Mucosa of descending colon (tissue), 3 donors: ENCODE measurements around the gene PAFAH1B2. TPM values are rescaled to one million over a fixed set of nuclear protein-coding genes. Genes with fewer than 3 reads are reported as not detected.
"Not testable (repeated sequence)": the region's sequence is repeated elsewhere in the genome, so short reads cannot be mapped to it uniquely, and the experiment has no call there.

Experiments used
- ATAC-seq: fragments of 200-7000 bp; cut with Tn5 transposase; one replicate; pipeline ENCODE4 v1.9.1; 2020; ENCODE audit warnings: mild to moderate bottlenecking, moderate library complexity
- DNase-seq, 3 donors: peaks; one replicate each; pipeline ENCODE4 v3.0.0-alpha.2; 2020
- H3K36me3 ChIP-seq: fragments of 200-600 bp; one replicate; pipeline ENCODE4 v1.8.0; 2021; ENCODE audit warnings: low read depth, mild to moderate bottlenecking
- H3K4me1 ChIP-seq: fragments of 200-600 bp; one replicate; pipeline ENCODE4 v1.8.0; 2021; ENCODE audit warnings: low read depth, mild to moderate bottlenecking
- H3K4me3 ChIP-seq: fragments of 200-600 bp; one replicate; pipeline ENCODE4 v1.8.0; 2021; ENCODE audit warnings: mild to moderate bottlenecking
- H3K9me3 ChIP-seq: fragments of 200-600 bp; one replicate; pipeline ENCODE4 v1.8.0; 2021; ENCODE audit warnings: mild to moderate bottlenecking
- intact Hi-C, 2 donors: fragments of 100-400 bp; cut with DNase I in 1 of 2; cut with micrococcal nuclease in 1 of 2; formaldehyde crosslinking; loops; one replicate each; pipeline versions ENCODE4 v1.11.0 to v1.11.1; 2022; cut with DNase I, micrococcal nuclease
- total RNA-seq, 3 donors: library from RNA; stranded (reverse); fragmentation: NEBNext Ultra II Directional in 2 of 3; extraction: Animal tissue kit (Norgen Biotek cat#: 25700) in 2 of 3; gene quantifications; one replicate each; pipeline versions ENCODE4 v1.2.1 to v1.2.4, GENCODE V29; 2021 to 2023
- TF ChIP-seq, protein P1 (sequence below): fragments of 200-600 bp; IDR thresholded peaks from one replicate; pipeline ENCODE4 v1.8.0; 2022; ENCODE audit warnings: antibody characterized with exemption, mild to moderate bottlenecking
- donor health status: DM: no; HTN: no; CAD: no; lungs with moderate emphysema.
- donor health status: DM: no; HTN: no; CAD: no.
- donor health status: DM: no; HTN: yes; CAD: no.

The PAFAH1B2 gene
- total RNA-seq, 3 donors from 2014 or later, result 67.9 to 72.7 (median 71.9) TPM

DNA sequence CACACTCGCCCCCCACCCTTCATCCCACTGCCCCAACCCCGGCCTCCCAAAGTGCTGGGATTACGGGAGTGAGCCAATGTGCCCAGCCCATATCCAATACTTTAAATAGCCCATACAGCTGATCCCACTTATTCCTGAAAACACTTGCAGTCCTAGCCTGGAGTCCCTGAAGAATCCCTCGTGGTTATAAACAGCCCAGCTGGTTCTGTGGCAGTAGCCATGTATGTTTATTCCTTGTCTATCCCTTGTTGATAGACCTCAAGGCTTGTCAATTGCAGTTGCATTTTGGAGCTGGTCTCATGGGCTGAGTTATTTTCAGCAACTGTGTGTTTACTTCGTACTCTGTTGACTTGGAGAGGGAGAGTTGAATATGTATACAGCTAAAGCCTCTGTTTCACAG is 21.5 kb upstream of the PAFAH1B2 start:
- Histone ChIP-seq H3K4me3 (no peak overlapping the region), H3K36me3 (no peaks in the 10 kb centered on the region), H3K9me3 (no peaks in the 10 kb centered on the region), H3K4me1 (no peaks in the 10 kb centered on the region)
- DNase-seq (no peak), ATAC-seq (no peak)
- intact Hi-C loops, result no loop called here
- TF ChIP-seq, protein P1, sequence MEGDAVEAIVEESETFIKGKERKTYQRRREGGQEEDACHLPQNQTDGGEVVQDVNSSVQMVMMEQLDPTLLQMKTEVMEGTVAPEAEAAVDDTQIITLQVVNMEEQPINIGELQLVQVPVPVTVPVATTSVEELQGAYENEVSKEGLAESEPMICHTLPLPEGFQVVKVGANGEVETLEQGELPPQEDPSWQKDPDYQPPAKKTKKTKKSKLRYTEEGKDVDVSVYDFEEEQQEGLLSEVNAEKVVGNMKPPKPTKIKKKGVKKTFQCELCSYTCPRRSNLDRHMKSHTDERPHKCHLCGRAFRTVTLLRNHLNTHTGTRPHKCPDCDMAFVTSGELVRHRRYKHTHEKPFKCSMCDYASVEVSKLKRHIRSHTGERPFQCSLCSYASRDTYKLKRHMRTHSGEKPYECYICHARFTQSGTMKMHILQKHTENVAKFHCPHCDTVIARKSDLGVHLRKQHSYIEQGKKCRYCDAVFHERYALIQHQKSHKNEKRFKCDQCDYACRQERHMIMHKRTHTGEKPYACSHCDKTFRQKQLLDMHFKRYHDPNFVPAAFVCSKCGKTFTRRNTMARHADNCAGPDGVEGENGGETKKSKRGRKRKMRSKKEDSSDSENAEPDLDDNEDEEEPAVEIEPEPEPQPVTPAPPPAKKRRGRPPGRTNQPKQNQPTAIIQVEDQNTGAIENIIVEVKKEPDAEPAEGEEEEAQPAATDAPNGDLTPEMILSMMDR, result no peak

DNA sequence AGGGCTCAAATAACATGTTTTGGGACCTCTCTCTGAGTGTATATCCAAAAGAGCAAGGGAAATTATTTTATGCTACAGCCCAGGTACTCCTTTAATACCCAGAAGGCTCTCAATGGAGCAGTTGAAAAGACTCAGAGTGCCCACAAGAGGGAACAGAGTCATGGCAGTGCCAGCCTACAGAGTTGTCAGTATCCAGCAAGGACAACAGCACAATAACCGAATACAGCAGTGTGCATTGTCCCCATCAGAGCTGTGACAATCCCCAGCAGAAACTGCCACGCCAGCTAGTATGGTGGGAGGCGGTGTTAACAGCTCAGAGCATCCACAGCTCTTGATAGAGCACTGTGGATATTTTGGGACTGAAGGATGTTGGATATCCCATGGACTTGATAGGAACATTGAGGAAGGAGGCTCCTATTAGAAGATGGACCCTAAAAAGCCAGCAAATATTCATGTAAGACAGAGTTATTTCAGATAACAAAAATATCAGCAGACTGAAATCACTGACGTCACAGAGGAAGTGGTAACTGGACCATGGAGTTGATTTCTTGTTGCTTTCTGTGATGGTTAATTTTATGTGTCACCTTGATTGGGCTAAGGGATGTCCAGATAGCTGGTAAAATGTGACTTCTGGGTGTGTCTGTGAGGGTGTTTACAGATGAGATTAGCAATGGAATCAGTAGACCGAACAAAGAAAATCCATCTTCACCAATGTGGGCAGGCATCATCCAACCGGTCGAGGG is 17.7 kb upstream of the PAFAH1B2 start:
- intact Hi-C loops, result no loop called here

DNA sequence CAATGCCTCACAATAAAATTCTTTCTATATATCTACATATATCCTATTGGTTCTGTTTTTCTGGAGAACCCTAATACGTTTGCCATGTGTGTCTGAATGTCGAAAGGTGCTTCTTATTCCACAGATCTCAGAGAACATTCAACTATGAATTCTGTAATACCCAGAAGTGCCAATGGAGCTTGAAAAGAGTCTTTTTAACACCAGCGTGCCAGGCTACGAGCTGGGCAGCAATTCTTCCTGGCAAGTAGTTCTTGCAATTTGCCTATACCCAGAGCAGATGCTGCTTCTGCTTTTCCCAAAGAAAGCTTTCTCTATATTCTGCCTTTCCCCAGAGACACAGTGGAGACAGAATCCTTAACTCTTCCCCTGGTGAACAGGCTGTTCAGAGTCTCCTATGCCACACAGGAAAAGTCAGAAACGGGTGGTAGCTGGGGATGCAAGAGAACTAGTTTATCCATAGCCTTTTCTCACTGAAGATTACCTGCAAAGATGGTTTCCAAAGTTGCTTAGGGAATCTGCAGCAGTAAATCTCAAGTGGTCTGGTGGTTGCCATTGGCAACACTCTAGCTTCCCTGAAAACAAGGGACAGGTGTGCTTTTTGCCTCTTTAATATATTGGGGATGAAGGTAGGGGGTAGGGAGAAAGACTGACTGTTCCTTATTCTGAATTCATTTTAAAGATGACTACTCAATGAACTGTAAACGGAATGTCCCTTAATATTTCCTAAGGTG is 16.8 kb upstream of the PAFAH1B2 start:
- no peak for DNase-seq
- no peak overlapping the region for H3K4me3 ChIP-seq
- TF ChIP-seq, protein P1, result no peak
- ATAC-seq, result no peak
- no peaks in the 10 kb centered on the region for H3K4me1 ChIP-seq
- intact Hi-C loops, result no loop called here
- no peaks in the 10 kb centered on the region for H3K36me3 ChIP-seq
- no peaks in the 10 kb centered on the region for H3K9me3 ChIP-seq

More for the DNA sequence above, 17.7 kb upstream of the PAFAH1B2 start:
- ATAC-seq, result no peak
- Histone ChIP-seq H3K9me3 (no peaks in the 10 kb centered on the region), H3K4me3 (no peak overlapping the region), H3K4me1 (no peaks in the 10 kb centered on the region), H3K36me3 (no peaks in the 10 kb centered on the region)
- TF ChIP-seq, protein P1, result no peak
- no peak for DNase-seq

DNA sequence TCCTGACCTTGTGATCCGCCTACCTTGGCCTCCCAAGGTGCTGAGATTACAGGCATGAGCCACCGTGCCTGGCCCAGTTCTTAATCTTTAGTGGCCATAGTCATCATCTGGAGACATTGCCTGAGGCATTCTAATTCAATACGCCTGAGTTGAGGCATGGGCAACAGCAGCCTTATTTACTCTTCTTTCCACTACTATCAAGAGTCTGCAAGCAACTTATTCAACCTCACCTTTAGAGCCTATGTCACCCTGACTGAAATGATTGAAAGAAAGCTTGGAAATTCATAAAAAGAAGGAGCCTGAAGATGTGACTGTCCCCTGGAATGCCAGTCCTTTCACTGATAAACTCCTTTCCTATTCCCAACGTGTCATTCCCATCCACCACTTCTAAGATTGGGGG is 15.8 kb upstream of the PAFAH1B2 start:
- Histone ChIP-seq H3K9me3 (no peaks in the 10 kb centered on the region), H3K4me3 (no peak overlapping the region), H3K4me1 (no peaks in the 10 kb centered on the region), H3K36me3 (no peaks in the 10 kb centered on the region)
- TF ChIP-seq, protein P1, result no peak
- intact Hi-C loops, result no loop called here
- DNase-seq (no peak), ATAC-seq (no peak)

DNA sequence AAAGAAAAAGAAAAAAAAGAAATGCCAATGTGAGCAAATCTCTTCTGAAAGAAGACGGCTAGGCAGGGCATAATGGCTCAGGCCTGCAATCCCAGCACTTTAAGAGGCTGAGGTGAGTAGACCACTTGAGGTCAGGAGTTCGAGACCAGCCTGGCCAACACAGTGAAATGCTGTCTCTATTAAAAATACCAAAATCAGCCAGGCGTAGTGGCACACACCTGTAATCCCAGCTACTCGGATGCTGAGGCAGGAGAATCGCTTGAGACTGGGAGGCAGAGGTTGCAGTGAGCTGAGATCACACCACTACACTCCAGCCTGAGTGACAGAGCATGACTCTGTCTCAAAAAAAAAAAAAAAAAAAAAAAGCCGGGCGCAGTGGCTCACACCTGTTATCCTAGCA is 13.7 kb upstream of the PAFAH1B2 start:
- not testable (repeated sequence) for H3K36me3 ChIP-seq, H3K4me3 ChIP-seq, H3K9me3 ChIP-seq, ATAC-seq, H3K4me1 ChIP-seq, DNase-seq
- intact Hi-C loops, result loop anchor here in 1 of 2 donors (5.0 kb wide), 1 partner anchor 77 kb away; no protein-coding TSS in a partner anchor

DNA sequence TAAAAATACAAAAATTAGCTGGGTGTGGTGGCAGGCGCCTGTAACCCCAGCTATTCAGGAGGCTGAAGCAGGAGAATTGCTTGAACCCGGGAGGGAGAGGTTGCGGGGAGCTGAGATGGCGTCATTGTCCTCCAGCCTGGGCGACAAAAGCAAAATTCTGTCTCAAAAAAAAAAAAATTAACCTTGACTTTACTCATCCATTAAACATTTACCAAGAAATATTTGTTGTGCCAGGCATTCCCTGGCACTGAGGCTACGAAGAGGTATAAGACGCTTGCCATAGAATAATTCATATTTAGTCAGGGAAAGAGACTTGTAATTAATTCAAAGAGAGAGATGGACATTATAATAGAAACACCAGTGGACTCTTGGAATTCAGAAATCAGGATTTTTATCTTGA is 13.2 kb upstream of the PAFAH1B2 start:
- Histone ChIP-seq H3K36me3 (no peaks in the 10 kb centered on the region), H3K4me3 (no peak overlapping the region), H3K9me3 (no peaks in the 10 kb centered on the region), H3K4me1 (no peaks in the 10 kb centered on the region)
- intact Hi-C loops, result loop anchor here in 1 of 2 donors (5.0 kb wide), 1 partner anchor 76 kb away; no protein-coding TSS in a partner anchor
- no peak for ATAC-seq
- DNase-seq, result no peak
- TF ChIP-seq, protein P1, result no peak
